Bronchial epithelial cell (primary cell): ENCODE data around the gene DOK7. TPM values are rescaled to one million over a fixed set of nuclear protein-coding genes. Genes with fewer than 3 reads are reported as not detected.

Experiments used
- DNase-seq: peaks from one replicate; pipeline ENCODE4 v3.0.0-alpha.2; 2010; ENCODE audit warnings: low read depth
- FAIRE-seq: peaks from 2 replicates; lab custom pipeline; 2011; peaks lifted over from hg19 to GRCh38; lab: Jason Lieb, UNC
- H3K27me3 ChIP-seq: 2 replicates; pipeline ENCODE4 v1.5.1; 2011; ENCODE audit warnings: low read length; ENCODE audit not compliant: control insufficient read depth, insufficient read depth
- H3K36me3 ChIP-seq: 2 replicates; pipeline ENCODE4 v1.5.1; 2011; ENCODE audit warnings: low read length; ENCODE audit not compliant: control insufficient read depth, insufficient read depth
- H3K4me3 ChIP-seq: 2 replicates; pipeline ENCODE4 v1.5.1; 2011; ENCODE audit warnings: mild to moderate bottlenecking, low read depth, low read length, control low read depth
- CTCF ChIP-seq: IDR thresholded peaks from 2 replicates; pipeline ENCODE4 v1.5.1; 2011; ENCODE audit warnings: mild to moderate bottlenecking, moderate library complexity, low read length, control low read depth, inconsistent platforms; ENCODE audit not compliant: insufficient read depth, severe bottlenecking
- total RNA-seq: library from RNA; depleted of rRNA; stranded (reverse); fragments of >200 nt; gene quantifications from 2 replicates; pipeline ENCODE4 v1.2.1, GENCODE V29; 2014

DOK7 gene
- total RNA-seq, 1 donor from 2014 or later: 4.2 TPM

GRCh38 chr4:3468804-3469203 is 5.7 kb downstream of the DOK7 start:
- no peak overlapping the region for H3K4me3 ChIP-seq
- no peak for DNase-seq
- no peaks in the 10 kb centered on the region for H3K36me3 ChIP-seq
- TF ChIP-seq CTCF: no peak
- H3K27me3 ChIP-seq: peaks cover 35% of the 10 kb centered on the region
- FAIRE-seq: no peak

- H3K36me3 ChIP-seq: no peaks in the 10 kb centered on the region
- no peak overlapping the region for H3K4me3 ChIP-seq
- no peak for DNase-seq
- TF ChIP-seq CTCF: no peak
- FAIRE-seq: no peak
- H3K27me3 ChIP-seq: peaks cover 32% of the 10 kb centered on the region
Observed at GRCh38 chr4:3469386-3470243, 6.5 kb downstream of the DOK7 start.

- no peak for TF ChIP-seq CTCF
- no peak overlapping the region for H3K4me3 ChIP-seq
- H3K36me3 ChIP-seq: no peaks in the 10 kb centered on the region
- DNase-seq: peak; percentile 57
- peaks cover 32% of the 10 kb centered on the region for H3K27me3 ChIP-seq
- no peak for FAIRE-seq
Observed at GRCh38 chr4:3470244-3471097, 7.4 kb downstream of the DOK7 start.

- DNase-seq (no peak), FAIRE-seq (no peak)
- H3K36me3 ChIP-seq: no peaks in the 10 kb centered on the region
- no peak for TF ChIP-seq CTCF
- H3K27me3 ChIP-seq: peaks cover 32% of the 10 kb centered on the region
- no peak overlapping the region for H3K4me3 ChIP-seq
Observed at GRCh38 chr4:3471098-3471760, 8.1 kb downstream of the DOK7 start.

- FAIRE-seq (no peak), DNase-seq (no peak)
- peaks cover 31% of the 10 kb centered on the region for H3K27me3 ChIP-seq
- TF ChIP-seq CTCF: no peak
- H3K36me3 ChIP-seq: no peaks in the 10 kb centered on the region
- H3K4me3 ChIP-seq: no peak overlapping the region
Observed at GRCh38 chr4:3471886-3472285, 8.8 kb downstream of the DOK7 start.
